Mesendoderm (in vitro differentiated cells): ENCODE results near the gene CAMTA1.

ENCODE experiments used
- DNase-seq: peaks from one replicate; pipeline ENCODE4 v3.0.0; 2013
- H2AK5ac ChIP-seq: 2 replicates; pipeline ENCODE4 v1.6.1; 2013; ENCODE audit warnings: low read length, inconsistent platforms
- H2BK120ac ChIP-seq: 2 replicates; pipeline ENCODE4 v1.6.1; 2013; ENCODE audit warnings: low read depth, mild to moderate bottlenecking, low read length, moderate library complexity, mixed read lengths
- H2BK15ac ChIP-seq: replicated peaks from 2 replicates; pipeline ENCODE4 v1.6.1; 2013; ENCODE audit warnings: low read depth, mild to moderate bottlenecking, moderate library complexity
- H2BK5ac ChIP-seq: 2 replicates; pipeline ENCODE4 v1.6.1; 2013; ENCODE audit warnings: low read length, inconsistent platforms
- H3K18ac ChIP-seq: 2 replicates; pipeline ENCODE4 v1.6.1; 2013; ENCODE audit warnings: mild to moderate bottlenecking, low read length, mixed read lengths
- H3K23ac ChIP-seq: one replicate; pipeline ENCODE4 v1.6.1; 2013; ENCODE audit warnings: low read length
- H3K27ac ChIP-seq: 2 replicates; pipeline ENCODE4 v1.5.1; 2013; ENCODE audit warnings: low read depth, mild to moderate bottlenecking, inconsistent platforms, low read length, moderate library complexity
- H3K27me3 ChIP-seq: 2 replicates; pipeline ENCODE4 v1.6.1; 2013; ENCODE audit warnings: low read length, control low read depth, mild to moderate bottlenecking, inconsistent platforms; ENCODE audit not compliant: insufficient read depth, poor library complexity
- H3K36me3 ChIP-seq: 2 replicates; pipeline ENCODE4 v1.6.1; 2013; ENCODE audit warnings: low read length, inconsistent platforms; ENCODE audit not compliant: control insufficient read depth, insufficient read depth
- H3K4ac ChIP-seq: one replicate; pipeline ENCODE4 v1.6.1; 2013; ENCODE audit warnings: low read depth, mild to moderate bottlenecking, low read length, moderate library complexity
- H3K4me1 ChIP-seq: 2 replicates; pipeline ENCODE4 v1.6.1; 2013; ENCODE audit warnings: low read depth, low read length, inconsistent platforms; ENCODE audit not compliant: control insufficient read depth
- H3K4me2 ChIP-seq: 2 replicates; pipeline ENCODE4 v1.6.1; 2013; ENCODE audit warnings: low read length
- H3K4me3 ChIP-seq: 2 replicates; pipeline ENCODE4 v1.5.1; 2013; ENCODE audit warnings: mild to moderate bottlenecking, low read length
- H3K56ac ChIP-seq: one replicate; pipeline ENCODE4 v1.6.1; 2013; ENCODE audit warnings: low read length
- H3K79me1 ChIP-seq: 2 replicates; pipeline ENCODE4 v1.6.1; 2013; ENCODE audit warnings: low read length, inconsistent platforms
- H3K79me2 ChIP-seq: 2 replicates; pipeline ENCODE4 v1.6.1; 2013; ENCODE audit warnings: mild to moderate bottlenecking, low read length; ENCODE audit not compliant: control insufficient read depth, insufficient read depth
- H3K9ac ChIP-seq: 2 replicates; pipeline ENCODE4 v1.6.1; 2013; ENCODE audit warnings: low read length, inconsistent platforms
- H4K5ac ChIP-seq: one replicate; pipeline ENCODE4 v1.6.1; 2013; ENCODE audit warnings: low read length
- H4K8ac ChIP-seq: one replicate; pipeline ENCODE4 v1.6.1; 2013; ENCODE audit warnings: low read depth, mild to moderate bottlenecking, control low read depth, low read length, moderate library complexity
- WGBS: extraction: QIAGEN DNeasy Blood & Tissue Kit; methylation state at CpG from one replicate; pipeline ENCODE4 v1.1.7; 2013; ENCODE audit warnings: low lambda C conversion rate, missing lambda C conversion rate; ENCODE audit not compliant: insufficient coverage; ENCODE audit errors: extremely low coverage; 5-methylcytosine and 5-hydroxymethylcytosine counted together

The CAMTA1 gene

GRCh38 chr1:7406641-7407543, 621.6 kb downstream of the CAMTA1 start:
- H3K4me3 ChIP-seq, result no peak overlapping the region
- no peak overlapping the region for H3K4me2 ChIP-seq
- no peaks in the 10 kb centered on the region for H3K36me3 ChIP-seq
- no peak overlapping the region for H3K4ac ChIP-seq
- DNase-seq, result no peak
- H2BK5ac ChIP-seq, result no peak overlapping the region
- H3K18ac ChIP-seq, result no peak overlapping the region
- no peak overlapping the region for H3K27ac ChIP-seq
- H3K56ac ChIP-seq, result no peak overlapping the region
- H4K8ac ChIP-seq, result no peak overlapping the region
- H3K23ac ChIP-seq, result no peak overlapping the region
- no peaks in the 10 kb centered on the region for H3K79me2 ChIP-seq
- no peaks in the 10 kb centered on the region for H3K4me1 ChIP-seq
- no peak overlapping the region for H2AK5ac ChIP-seq
- H3K9ac ChIP-seq, result no peak overlapping the region
- no peaks in the 10 kb centered on the region for H3K79me1 ChIP-seq
- no CpG with 5 or more reads among the region's 18 CpGs for WGBS
- H2BK120ac ChIP-seq, result no peak overlapping the region
- no peak overlapping the region for H2BK15ac ChIP-seq
- H4K5ac ChIP-seq, result no peak overlapping the region
- H3K27me3 ChIP-seq, result no peaks in the 10 kb centered on the region

DNA sequence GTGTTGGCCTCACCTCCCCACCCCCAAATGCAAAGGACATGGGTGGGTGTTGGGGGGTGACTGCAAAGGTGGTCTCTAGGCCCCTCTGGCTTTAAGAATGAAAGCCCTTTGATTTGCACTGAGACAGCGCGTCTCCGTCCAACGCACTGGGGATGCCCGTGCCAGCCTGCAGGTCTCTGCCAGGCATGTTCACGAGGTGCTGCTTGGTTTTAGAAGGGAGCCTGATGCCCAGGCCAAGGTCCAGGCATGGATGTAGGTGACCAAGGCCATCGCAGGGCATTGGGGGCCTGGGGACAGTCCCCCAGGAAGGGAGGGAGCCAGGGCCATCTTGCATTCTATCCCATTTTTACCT, 622.3 kb downstream of the CAMTA1 start:
- no peak overlapping the region for H4K8ac ChIP-seq
- H3K4me3 ChIP-seq, result no peak overlapping the region
- no peaks in the 10 kb centered on the region for H3K27me3 ChIP-seq
- H3K36me3 ChIP-seq, result no peaks in the 10 kb centered on the region
- H3K4me2 ChIP-seq, result no peak overlapping the region
- H2BK120ac ChIP-seq, result no peak overlapping the region
- no CpG with 5 or more reads among the region's 7 CpGs for WGBS
- no peaks in the 10 kb centered on the region for H3K79me1 ChIP-seq
- DNase-seq, result no peak
- no peak overlapping the region for H2BK15ac ChIP-seq
- H2AK5ac ChIP-seq, result no peak overlapping the region
- H3K9ac ChIP-seq, result no peak overlapping the region
- no peak overlapping the region for H3K4ac ChIP-seq
- H3K79me2 ChIP-seq, result no peaks in the 10 kb centered on the region
- no peak overlapping the region for H3K27ac ChIP-seq
- H3K56ac ChIP-seq, result no peak overlapping the region
- H3K23ac ChIP-seq, result no peak overlapping the region
- no peak overlapping the region for H3K18ac ChIP-seq
- no peak overlapping the region for H4K5ac ChIP-seq
- no peaks in the 10 kb centered on the region for H3K4me1 ChIP-seq
- H2BK5ac ChIP-seq, result no peak overlapping the region

DNA sequence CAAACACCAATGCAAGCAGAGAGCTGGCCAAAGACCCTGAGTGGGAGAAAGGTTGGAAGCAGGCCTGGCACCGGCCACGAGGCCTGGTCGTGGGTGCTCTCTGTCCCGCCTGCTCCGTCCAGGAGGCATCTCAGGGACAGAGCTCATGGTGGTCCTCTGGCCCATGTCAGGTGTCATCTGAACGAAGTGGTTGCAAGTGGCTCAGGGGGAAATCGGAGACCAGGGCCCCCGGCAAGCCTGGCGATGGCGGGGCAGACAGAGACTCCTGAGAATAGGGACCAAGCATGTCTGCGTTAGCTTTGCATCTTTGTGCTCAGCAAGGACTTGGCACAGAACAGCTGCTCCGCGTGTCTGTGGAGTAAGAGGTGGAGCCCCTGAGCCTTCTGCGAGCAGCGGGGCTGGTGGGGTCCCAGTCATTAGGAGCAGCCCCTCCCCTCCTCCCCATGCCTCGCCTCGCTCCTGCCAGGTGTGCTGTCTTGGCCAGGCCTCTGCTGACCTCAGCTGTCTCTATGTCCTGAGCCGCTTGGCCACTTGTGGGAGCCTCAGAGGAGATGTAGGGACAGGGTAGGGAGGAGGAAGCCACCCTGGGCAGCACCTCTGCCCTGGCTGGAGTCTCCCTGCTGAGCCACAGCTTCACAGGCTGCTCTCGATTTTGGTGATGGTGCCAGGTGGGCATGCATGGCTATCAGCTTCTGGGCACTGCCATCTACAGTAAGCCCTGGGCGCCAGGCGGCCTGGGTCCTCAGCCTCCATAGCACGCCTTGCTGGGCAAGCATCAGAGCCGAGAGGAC, 622.9 kb downstream of the CAMTA1 start:
- no peaks in the 10 kb centered on the region for H3K27me3 ChIP-seq
- H3K36me3 ChIP-seq, result no peaks in the 10 kb centered on the region
- H4K5ac ChIP-seq, result no peak overlapping the region
- no peak overlapping the region for H3K27ac ChIP-seq
- no peak overlapping the region for H2BK120ac ChIP-seq
- H3K23ac ChIP-seq, result no peak overlapping the region
- no peak overlapping the region for H2BK5ac ChIP-seq
- no peaks in the 10 kb centered on the region for H3K79me1 ChIP-seq
- no peak overlapping the region for H3K18ac ChIP-seq
- H3K9ac ChIP-seq, result no peak overlapping the region
- no peak overlapping the region for H4K8ac ChIP-seq
- no peak overlapping the region for H3K4ac ChIP-seq
- H3K79me2 ChIP-seq, result no peaks in the 10 kb centered on the region
- no peaks in the 10 kb centered on the region for H3K4me1 ChIP-seq
- H3K56ac ChIP-seq, result no peak overlapping the region
- no peak overlapping the region for H2BK15ac ChIP-seq
- DNase-seq, result no peak
- H2AK5ac ChIP-seq, result no peak overlapping the region
- H3K4me3 ChIP-seq, result no peak overlapping the region
- WGBS, result no CpG with 5 or more reads among the region's 23 CpGs
- no peak overlapping the region for H3K4me2 ChIP-seq

DNA sequence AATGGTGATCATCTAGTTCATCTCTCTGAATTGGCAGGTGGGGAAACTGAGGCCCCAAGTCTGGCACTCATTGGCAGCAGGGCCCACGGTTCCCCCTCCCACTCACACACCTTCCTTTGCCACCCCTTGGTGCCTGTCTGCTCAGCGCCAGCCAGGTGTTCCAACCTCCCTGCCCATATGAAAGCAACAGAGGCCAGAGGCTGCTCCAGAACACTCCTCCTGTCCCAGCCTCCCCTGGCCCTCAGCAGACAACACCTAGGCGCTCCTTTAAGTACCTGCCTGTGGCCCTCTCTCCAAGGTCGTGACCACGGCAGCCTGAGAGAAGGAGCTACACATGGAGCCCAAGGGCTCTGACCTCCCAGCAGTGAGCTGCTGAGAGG, 623.5 kb downstream of the CAMTA1 start:
- Histone ChIP-seq H3K27ac (no peak overlapping the region), H2BK120ac (no peak overlapping the region), H4K5ac (no peak overlapping the region), H3K4me3 (no peak overlapping the region), H3K36me3 (no peaks in the 10 kb centered on the region), H3K79me1 (no peaks in the 10 kb centered on the region), H2AK5ac (no peak overlapping the region), H3K27me3 (no peaks in the 10 kb centered on the region), H3K56ac (no peak overlapping the region), H3K4me1 (no peaks in the 10 kb centered on the region), H3K23ac (no peak overlapping the region), H3K18ac (no peak overlapping the region), H2BK5ac (no peak overlapping the region), H3K9ac (no peak overlapping the region), H3K4ac (no peak overlapping the region), H4K8ac (no peak overlapping the region), H2BK15ac (no peak overlapping the region), H3K79me2 (no peaks in the 10 kb centered on the region), H3K4me2 (no peak overlapping the region)
- DNase-seq, result no peak
- no CpG with 5 or more reads among the region's 5 CpGs for WGBS

DNA sequence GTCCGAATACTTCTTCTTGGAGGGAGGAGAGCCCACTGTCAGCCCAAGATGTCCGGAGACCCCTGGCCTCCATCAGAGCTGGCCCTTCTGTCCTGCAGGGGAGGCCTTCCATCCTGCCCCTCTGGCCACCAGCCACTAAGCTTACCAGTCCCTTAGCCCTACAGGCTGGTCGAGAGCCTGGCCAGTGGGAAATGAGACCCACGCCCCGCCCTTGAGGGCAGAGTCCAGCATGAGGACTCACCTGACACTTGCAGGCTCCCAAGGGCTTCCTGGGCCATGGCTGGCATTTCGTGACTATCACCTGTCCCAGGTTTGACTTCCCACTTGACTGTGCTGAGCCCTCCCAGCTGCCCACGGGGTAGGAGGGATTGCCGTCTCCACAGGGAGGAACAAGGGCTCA, 624.0 kb downstream of the CAMTA1 start:
- Histone ChIP-seq H4K5ac (no peak overlapping the region), H3K9ac (no peak overlapping the region), H3K79me1 (no peaks in the 10 kb centered on the region), H2BK120ac (no peak overlapping the region), H2AK5ac (no peak overlapping the region), H3K18ac (no peak overlapping the region), H3K27me3 (no peaks in the 10 kb centered on the region), H3K4ac (no peak overlapping the region), H3K4me2 (no peak overlapping the region), H2BK5ac (no peak overlapping the region), H3K56ac (no peak overlapping the region), H4K8ac (no peak overlapping the region), H3K23ac (no peak overlapping the region), H2BK15ac (no peak overlapping the region), H3K36me3 (no peaks in the 10 kb centered on the region), H3K4me3 (no peak overlapping the region), H3K4me1 (no peaks in the 10 kb centered on the region), H3K27ac (no peak overlapping the region), H3K79me2 (no peaks in the 10 kb centered on the region)
- WGBS, result no CpG with 5 or more reads among the region's 8 CpGs
- DNase-seq, result no peak
